HCT116 (cell line): ENCODE measurements around the gene CD58. TPM values are rescaled to one million over a fixed set of nuclear protein-coding genes. Genes with fewer than 3 reads are reported as not detected.

Experiments used
- ATAC-seq: fragments of 200-7000 bp; cut with Tn5 transposase; 2 replicates; pipeline ENCODE4 v1.9.1; 2020; ENCODE audit warnings: mild to moderate bottlenecking, moderate library complexity
- BruUV-seq: library from RNA; stranded (reverse); fragments of 400-500 nt; replicated peaks from 2 replicates; lab custom pipeline; 2021; lab: Mats Ljungman, UMichigan
- CTCF ChIA-PET: fragments of 300-600 bp; sonication (Branson Sonifier 250); formaldehyde crosslinking; loops from one replicate; lab custom pipeline; 2021; ENCODE audit warnings: antibody characterized with exemption; lab: Charles Lee
- POLR2A ChIA-PET: fragments of 300-600, 350-600 bp; sonication (Branson Sonifier 250); formaldehyde crosslinking; loops from one replicate; lab custom pipeline; 2021; ENCODE audit warnings: antibody characterized with exemption; lab: Charles Lee
- RAD21 ChIA-PET, 2 experiments: fragments of 300-600 bp; sonication (Branson Sonifier 250); formaldehyde crosslinking; loops; one replicate each; lab custom pipeline; 2023; ENCODE audit warnings: low total read pairs in 2 of 2; ENCODE audit not compliant: uncharacterized antibody in 2 of 2, unreplicated experiment in 2 of 2, low non-redundant PET in 1 of 2; lab: Charles Lee
- DNase-seq: peaks from one replicate; pipeline ENCODE4 v3.0.0-alpha.2; 2010; ENCODE audit warnings: low read depth, low spot score
- H2AFZ ChIP-seq: fragments of 200-600 bp; shearing (Covaris generic), sonication (generic); 2 replicates; pipeline ENCODE4 v1.6.1; 2017; ENCODE audit warnings: low read depth, mixed run types, mixed read lengths, antibody characterized with exemption, low read length; ENCODE audit not compliant: poor library complexity, severe bottlenecking
- H3K27ac ChIP-seq: 2 replicates; pipeline ENCODE4 v1.5.1; 2012; ENCODE audit warnings: low read depth, low read length
- H3K27me3 ChIP-seq: fragments of 200-600 bp; sonication (generic); 2 replicates; pipeline ENCODE4 v1.6.1; 2016; ENCODE audit warnings: mixed run types, low read length, mixed read lengths; ENCODE audit not compliant: insufficient read depth
- H3K36me3 ChIP-seq, 2 experiments: fragments of 200-500 bp in 1 of 2; fragments of 200-600 bp in 1 of 2; sonication (Bioruptor generic) in 1 of 2; sonication (generic) in 1 of 2; 2 replicates each; pipeline versions ENCODE4 v1.5.1 to v1.6.1; 2014 to 2016; ENCODE audit warnings: low read length in 2 of 2, inconsistent platforms in 1 of 2, mixed read lengths in 1 of 2, mixed run types in 1 of 2; ENCODE audit not compliant: insufficient read depth in 2 of 2, control insufficient read depth in 1 of 2
- H3K4me1 ChIP-seq, 2 experiments: fragments of 200-600 bp in 1 of 2; sonication (generic) in 1 of 2; 2 replicates each; pipeline versions ENCODE4 v1.5.1 to v1.6.1; 2012 to 2017; ENCODE audit warnings: low read length in 2 of 2, inconsistent platforms in 1 of 2, mild to moderate bottlenecking in 1 of 2, mixed read lengths in 1 of 2, mixed run types in 1 of 2, moderate library complexity in 1 of 2; ENCODE audit not compliant: insufficient read depth in 2 of 2, control insufficient read depth in 1 of 2
- H3K4me2 ChIP-seq: fragments of 200-600 bp; sonication (generic); 2 replicates; pipeline ENCODE4 v1.6.1; 2017; ENCODE audit warnings: mixed run types, low read length, mixed read lengths
- H3K4me3 ChIP-seq, 2 experiments: fragments of 200-600 bp in 1 of 2; sonication (generic) in 1 of 2; replicated peaks in 1 of 2; 2 replicates each; pipeline ENCODE4 v1.5.1; 2011 to 2016; ENCODE audit warnings: low read length in 2 of 2, control low read depth in 1 of 2, low read depth in 1 of 2, mild to moderate bottlenecking in 1 of 2, mixed read lengths in 1 of 2, mixed run types in 1 of 2
- H3K79me2 ChIP-seq: fragments of 200-600 bp; sonication (generic); 2 replicates; pipeline ENCODE4 v1.6.1; 2017; ENCODE audit warnings: mild to moderate bottlenecking, mixed run types, low read length, moderate library complexity, mixed read lengths; ENCODE audit not compliant: insufficient read depth
- H3K9ac ChIP-seq: fragments of 200-600 bp; sonication (generic); 2 replicates; pipeline ENCODE4 v1.6.1; 2016; ENCODE audit warnings: low read length, mixed read lengths
- H3K9me2 ChIP-seq: fragments of 200-600 bp; sonication (generic), shearing (Covaris generic); 2 replicates; pipeline ENCODE4 v1.6.1; 2017; ENCODE audit warnings: mixed run types, mild to moderate bottlenecking, moderate library complexity; ENCODE audit not compliant: insufficient read depth
- H3K9me3 ChIP-seq, 2 experiments: fragments of 200-500 bp in 1 of 2; fragments of 200-600 bp in 1 of 2; sonication (Bioruptor generic) in 1 of 2; sonication (generic) in 1 of 2; 2 replicates each; pipeline ENCODE4 v1.6.1; 2014 to 2017; ENCODE audit warnings: low read length in 2 of 2, mixed read lengths in 2 of 2, inconsistent platforms in 1 of 2, low read depth in 1 of 2, mild to moderate bottlenecking in 1 of 2, mixed run types in 1 of 2, moderate library complexity in 1 of 2; ENCODE audit not compliant: control insufficient read depth in 1 of 2, insufficient read depth in 1 of 2
- H4K20me1 ChIP-seq: fragments of 200-600 bp; sonication (generic), shearing (Covaris generic); 2 replicates; pipeline ENCODE4 v1.6.1; 2017; ENCODE audit warnings: mixed run types, mild to moderate bottlenecking, moderate library complexity; ENCODE audit not compliant: insufficient read depth
- ATF3 ChIP-seq: IDR thresholded peaks from 2 replicates; pipeline ENCODE4 v1.6.1; 2012
- CBX3 ChIP-seq: IDR thresholded peaks from 2 replicates; pipeline ENCODE4 v1.6.1; 2012; ENCODE audit warnings: low read depth
- EGR1 ChIP-seq: IDR thresholded peaks from 2 replicates; pipeline ENCODE4 v1.6.1; 2012; ENCODE audit warnings: low read depth
- EZH2 ChIP-seq: fragments of 200-600 bp; sonication (generic); IDR thresholded peaks from 2 replicates; pipeline ENCODE4 v1.6.1; 2017; ENCODE audit warnings: antibody characterized with exemption, mixed run types
- EZH2phosphoT487 ChIP-seq: fragments of 200-600 bp; IDR thresholded peaks from 2 replicates; pipeline ENCODE4 v1.6.1; 2018; ENCODE audit warnings: antibody characterized with exemption, borderline replicate concordance
- JUND ChIP-seq: IDR thresholded peaks from 2 replicates; pipeline ENCODE4 v1.6.1; 2012
- POLR2A ChIP-seq: IDR thresholded peaks from 2 replicates; pipeline ENCODE4 v1.7.0; 2011; ENCODE audit warnings: borderline replicate concordance; ENCODE audit not compliant: insufficient read depth, insufficient read length; ENCODE audit errors: extremely low read depth
- RAD21 ChIP-seq: IDR thresholded peaks from 2 replicates; pipeline ENCODE4 v1.6.1; 2012; ENCODE audit warnings: low read depth, mild to moderate bottlenecking
- SP1 ChIP-seq: IDR thresholded peaks from 2 replicates; pipeline ENCODE4 v1.6.1; 2012; ENCODE audit warnings: low read depth
- SRF ChIP-seq: IDR thresholded peaks from 2 replicates; pipeline ENCODE4 v1.6.1; 2012; ENCODE audit warnings: low read depth
- TCF7L2 ChIP-seq: IDR thresholded peaks from 2 replicates; pipeline ENCODE4 v1.7.0; 2011; ENCODE audit warnings: borderline replicate concordance, inconsistent platforms; ENCODE audit not compliant: insufficient read depth, insufficient read length; ENCODE audit errors: extremely low read depth
- YY1 ChIP-seq: IDR thresholded peaks from 2 replicates; pipeline ENCODE4 v1.6.1; 2011; ENCODE audit warnings: low read length, low read depth, moderate library complexity, mild to moderate bottlenecking; ENCODE audit not compliant: insufficient replicate concordance; ENCODE audit errors: extremely low read depth
- ZBTB33 ChIP-seq: IDR thresholded peaks from 2 replicates; pipeline ENCODE4 v1.6.1; 2011; ENCODE audit warnings: mild to moderate bottlenecking, low read length, moderate library complexity; ENCODE audit not compliant: insufficient replicate concordance; ENCODE audit errors: extremely low read depth
- ZFX ChIP-seq: fragments of 450-650 bp; IDR thresholded peaks from 2 replicates; pipeline ENCODE4 v1.6.1; 2017
- intact Hi-C: fragments of 100-400 bp; cut with micrococcal nuclease; formaldehyde crosslinking; loops from 2 replicates; pipeline ENCODE4 v1.10.0; 2022
- total RNA-seq: library from RNA; stranded (reverse); gene quantifications from one replicate; pipeline ENCODE4 v1.2.1, GENCODE V29; 2021; ENCODE audit not compliant: unreplicated experiment

Gene CD58
- total RNA-seq, 1 experiment from 2014 or later = 18.0 TPM

GRCh38 chr1:116494353-116494692 lies 76.5 kb downstream of the CD58 start:
- ATAC-seq = no peak
- no TSS peak for BruUV-seq

More at GRCh38 chr1:116494353-116494692, 76.5 kb downstream of the CD58 start:
- Histone ChIP-seq H3K79me2 (no peaks in the 10 kb centered on the region), H2AFZ (no peak overlapping the region), H3K9me2 (no peaks in the 10 kb centered on the region), H3K4me2 (no peak overlapping the region), H3K4me3 (no peak overlapping the region), H3K9me3 (no peaks in the 10 kb centered on the region), H3K36me3 (no peaks in the 10 kb centered on the region), H3K27ac (no peak overlapping the region), H3K27me3 (no peaks in the 10 kb centered on the region), H3K4me1 (peaks cover 17 to 28% of the 10 kb centered on the region in 2 experiments), H4K20me1 (no peaks in the 10 kb centered on the region), H3K9ac (no peak overlapping the region)
- intact Hi-C loops = no loop called here
- DNase-seq = no peak
- ChIA-PET POLR2A (no interaction called here), CTCF (interaction anchor here (5.5 to 7.0 kb wide), 2 partner anchors 9 to 355 kb away, joined by 28 to 84 read pairs; no protein-coding TSS in a partner anchor), RAD21 (no interaction called here)
- TF ChIP-seq CBX3 = no peak
- TF ChIP-seq ATF3 = no peak
- no peak for TF ChIP-seq TCF7L2
- TF ChIP-seq JUND = no peak
- TF ChIP-seq YY1 = no peak
- TF ChIP-seq ZFX = no peak
- TF ChIP-seq EZH2phosphoT487 = no peak
- TF ChIP-seq EGR1 = no peak
- TF ChIP-seq POLR2A = no peak
- no peak for TF ChIP-seq ZBTB33
- no peak for TF ChIP-seq SRF
- TF ChIP-seq EZH2 = no peak
- TF ChIP-seq RAD21 = no peak
- no peak for TF ChIP-seq SP1
